Hematopoietic multipotent progenitor cell treated with erythropoietin and hydrocortisone succinate and interleukin-3 and kit ligand, for 17 days (in vitro differentiated cells): Measurements from ENCODE around the gene GKN1.

Source experiments
- DNase-seq: peaks from one replicate; pipeline ENCODE4 v3.0.0-alpha.2; 2015; ENCODE audit warnings: low spot score

GKN1 gene

DNA sequence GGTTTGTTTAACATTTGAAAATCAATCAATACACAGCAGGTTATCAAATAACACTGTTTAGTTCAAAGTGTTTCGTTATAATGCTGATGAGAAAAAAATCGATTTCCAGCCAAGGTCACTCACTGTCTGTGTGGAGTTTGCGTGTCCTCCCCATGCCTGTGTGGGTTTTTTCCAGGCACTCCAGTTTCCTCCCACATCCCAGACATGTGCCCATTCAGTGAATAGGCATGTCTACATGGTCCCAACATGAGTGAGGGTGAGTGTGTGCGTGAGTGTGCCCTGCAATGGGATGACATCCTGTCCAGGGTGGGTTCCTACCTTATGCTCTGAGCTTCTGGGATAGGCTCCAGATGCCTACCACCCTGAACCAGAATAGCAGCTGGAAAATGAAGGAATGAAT is 13.1 kb upstream of the GKN1 start:
- DNase-seq = no peak

DNA sequence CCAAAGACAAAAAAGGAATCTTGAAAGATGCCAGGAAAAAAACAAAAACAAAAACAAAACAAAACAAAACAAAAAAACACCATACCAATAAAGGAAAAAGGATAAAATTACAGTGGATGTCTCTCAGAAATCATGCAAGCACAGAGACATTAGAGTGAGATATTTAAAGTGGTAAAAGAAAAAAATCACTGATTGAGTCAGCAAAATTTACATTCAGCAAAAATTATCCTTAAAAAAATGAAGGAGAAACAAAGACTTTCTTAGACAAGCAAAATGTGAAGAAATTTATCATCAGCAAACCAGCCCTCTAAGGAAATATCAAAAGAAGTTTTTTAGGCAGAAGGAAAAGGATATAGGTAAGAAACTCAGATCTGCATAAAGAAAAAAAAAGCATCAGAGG is 10.2 kb upstream of the GKN1 start:
- no peak for DNase-seq

DNA sequence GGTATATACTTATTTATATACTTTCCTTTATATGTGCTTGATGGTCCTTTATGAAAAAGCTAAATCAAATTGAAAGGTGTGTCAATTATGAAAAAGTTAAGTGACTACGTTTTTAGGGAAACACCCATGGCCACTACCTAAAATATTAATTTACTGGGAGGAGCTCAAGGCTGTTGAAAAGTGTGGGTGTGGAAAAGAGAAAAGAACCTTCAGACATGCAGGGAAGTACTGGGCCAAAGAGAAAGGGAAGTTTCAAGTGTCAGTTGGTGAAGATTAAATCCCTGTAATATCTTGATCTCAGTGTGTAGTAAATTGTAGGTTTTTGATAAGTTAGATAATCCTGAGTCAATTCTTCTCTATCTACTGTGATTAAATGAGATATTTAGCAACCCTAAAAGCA is 6.2 kb upstream of the GKN1 start:
- DNase-seq = no peak

DNA sequence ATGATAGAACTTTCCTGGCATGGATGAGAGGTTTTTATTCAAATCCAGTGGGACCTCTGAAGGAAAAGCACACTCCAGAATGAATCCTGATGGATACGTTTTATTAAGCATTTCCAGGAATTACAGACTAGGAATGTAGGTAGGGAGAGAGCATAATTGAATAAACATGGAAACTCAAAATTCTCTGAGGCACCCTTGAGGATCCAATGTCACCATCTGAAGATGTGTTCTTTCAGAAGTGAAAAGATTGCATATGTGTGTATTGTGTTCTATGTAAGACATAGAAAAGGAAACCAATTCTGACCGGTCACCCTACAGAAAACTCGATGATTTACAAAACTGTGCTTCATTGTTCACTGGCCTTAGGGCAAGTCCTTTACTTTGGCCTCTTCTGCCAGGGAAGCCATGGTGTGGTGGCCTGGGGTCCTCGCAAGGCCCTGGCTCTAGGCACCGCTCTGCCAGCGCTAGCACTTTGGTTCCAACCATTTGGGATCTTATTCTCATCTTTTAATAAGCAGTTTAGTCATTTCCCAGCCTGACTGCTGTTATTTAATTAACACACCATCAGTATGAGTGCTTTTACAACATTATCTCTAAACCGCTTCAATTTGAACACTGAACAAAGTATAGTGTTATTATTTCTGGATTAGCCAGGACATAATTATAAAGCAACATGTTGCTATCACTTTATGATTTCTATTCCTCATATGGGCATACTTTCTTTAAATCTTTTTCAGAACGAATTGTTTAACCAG is 4.5 kb upstream of the GKN1 start:
- DNase-seq = no peak

DNA sequence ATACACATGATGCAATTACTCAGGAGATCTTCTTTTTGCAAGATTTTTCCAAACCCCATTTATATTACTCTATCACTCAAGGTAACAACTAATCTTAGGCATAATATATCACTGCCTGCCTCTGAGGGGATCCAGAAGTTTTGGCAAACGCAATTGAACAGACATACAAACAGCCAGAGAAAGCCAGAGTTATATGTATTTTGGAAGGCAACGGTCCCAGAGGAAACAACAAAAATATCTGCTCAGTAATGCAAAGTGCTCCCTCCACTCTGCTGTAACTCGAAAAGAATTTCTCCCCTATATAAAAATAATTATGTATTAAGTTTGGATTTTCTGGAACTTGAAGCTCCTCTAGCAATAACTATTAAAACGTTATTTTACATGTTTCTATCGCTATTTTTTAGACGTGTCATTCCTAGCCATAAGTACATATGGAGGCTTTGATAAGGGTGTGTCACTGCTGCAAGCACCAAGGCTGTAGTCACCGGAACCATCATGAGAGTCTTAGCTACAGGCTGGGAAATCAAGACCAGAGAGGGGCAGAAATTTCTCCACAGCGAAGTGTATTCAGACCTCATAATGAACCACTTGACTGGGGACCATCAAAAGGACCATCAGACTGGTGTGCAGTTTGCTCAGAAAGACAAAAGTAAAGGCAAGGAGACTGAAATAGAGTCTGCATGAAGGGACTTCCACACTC is 3.7 kb upstream of the GKN1 start:
- no peak for DNase-seq

DNA sequence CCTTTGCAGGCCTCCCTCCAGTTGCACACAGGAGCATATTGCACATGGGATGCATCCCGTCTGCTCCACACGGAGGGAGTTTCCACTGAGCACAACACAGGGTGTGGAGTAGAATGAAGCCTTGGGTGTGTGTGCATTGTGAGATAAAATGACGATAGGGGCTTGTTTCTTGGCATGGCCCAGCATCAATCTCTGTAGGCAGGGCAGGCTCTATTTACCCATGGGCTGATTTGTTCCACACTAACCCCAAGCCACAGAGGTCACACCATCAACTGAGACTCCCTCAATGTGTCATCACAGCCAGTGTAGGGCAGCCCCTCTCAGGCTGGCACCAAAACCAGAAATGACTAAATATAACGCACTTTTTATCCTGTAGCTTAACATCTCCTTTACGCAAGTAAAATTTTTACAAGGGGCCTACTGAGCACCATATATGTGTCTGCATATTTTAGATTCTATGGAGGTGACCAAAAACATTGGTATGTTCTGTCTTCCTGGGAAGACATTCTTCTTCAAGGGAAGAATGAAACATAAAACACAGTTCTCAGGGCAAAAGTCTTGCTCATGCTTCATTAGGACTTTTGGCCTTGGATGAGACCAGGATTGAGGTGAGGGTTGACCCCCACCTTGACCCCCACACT is 2.7 kb upstream of the GKN1 start:
- no peak for DNase-seq

DNA sequence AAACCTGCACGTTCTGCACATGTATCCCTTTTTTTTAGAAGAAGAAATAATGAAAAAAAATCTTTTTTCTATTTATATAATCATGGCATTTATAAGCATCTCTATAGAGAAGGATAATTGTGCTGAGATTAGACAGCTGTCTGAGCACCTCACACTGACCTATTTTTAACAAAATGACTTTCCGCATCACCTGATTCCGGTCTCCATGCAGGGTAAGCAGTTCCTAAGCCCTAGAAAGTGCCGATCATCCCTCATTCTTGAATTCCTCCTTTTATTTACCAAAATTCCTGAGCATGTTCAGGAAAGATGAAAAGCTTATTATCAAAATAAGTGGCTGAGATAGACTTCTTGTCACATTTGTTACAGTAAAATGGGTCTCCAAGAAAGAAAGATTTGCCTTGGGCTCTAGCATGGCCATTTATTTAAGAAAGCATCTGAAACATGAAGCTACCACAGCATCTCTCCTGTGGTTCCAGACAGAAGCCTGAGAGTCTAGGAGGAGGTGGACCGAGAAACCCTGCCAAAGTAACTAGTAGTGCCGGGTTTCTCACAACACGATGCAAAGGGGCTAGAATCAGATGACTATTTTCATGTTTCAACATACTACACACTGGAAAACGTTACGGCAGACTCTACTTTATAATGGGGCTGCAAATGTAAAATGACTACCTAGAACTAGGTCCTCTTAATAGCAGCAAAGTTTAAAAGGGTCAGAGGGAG is 670 bp downstream of the GKN1 start:
- no peak for DNase-seq

DNA sequence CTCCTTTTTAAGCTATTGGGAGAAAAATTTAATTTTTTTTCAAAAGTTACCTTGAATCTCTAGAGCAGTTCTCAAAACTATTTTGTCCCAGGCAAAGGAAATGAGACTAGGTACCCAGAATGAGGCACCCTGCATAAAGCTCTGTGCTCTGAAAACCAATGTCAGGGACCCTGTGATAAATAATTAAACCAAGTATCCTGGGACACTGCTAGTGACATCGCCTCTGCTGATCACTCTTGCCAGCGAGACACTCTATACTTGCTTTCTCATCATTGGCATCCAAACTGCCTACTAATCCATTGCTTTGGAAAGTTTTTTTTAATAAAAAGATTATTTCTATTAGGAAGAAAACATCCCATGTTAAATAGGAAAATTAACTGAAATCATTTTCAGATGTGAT is 1.4 kb downstream of the GKN1 start:
- no peak for DNase-seq

DNA sequence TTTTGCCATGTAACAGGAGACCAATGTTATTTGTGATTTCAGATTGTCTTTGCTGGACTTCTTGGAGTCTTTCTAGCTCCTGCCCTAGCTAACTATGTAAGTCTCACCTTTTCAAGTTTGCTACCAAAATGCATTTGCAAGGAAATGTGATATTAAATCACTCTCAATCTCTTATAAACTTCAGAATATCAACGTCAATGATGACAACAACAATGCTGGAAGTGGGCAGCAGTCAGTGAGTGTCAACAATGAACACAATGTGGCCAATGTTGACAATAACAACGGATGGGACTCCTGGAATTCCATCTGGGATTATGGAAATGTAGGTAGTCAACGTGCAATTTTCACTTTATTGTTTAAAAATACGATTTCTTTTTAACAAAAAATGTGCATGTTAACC is 3.0 kb downstream of the GKN1 start:
- DNase-seq = no peak

DNA sequence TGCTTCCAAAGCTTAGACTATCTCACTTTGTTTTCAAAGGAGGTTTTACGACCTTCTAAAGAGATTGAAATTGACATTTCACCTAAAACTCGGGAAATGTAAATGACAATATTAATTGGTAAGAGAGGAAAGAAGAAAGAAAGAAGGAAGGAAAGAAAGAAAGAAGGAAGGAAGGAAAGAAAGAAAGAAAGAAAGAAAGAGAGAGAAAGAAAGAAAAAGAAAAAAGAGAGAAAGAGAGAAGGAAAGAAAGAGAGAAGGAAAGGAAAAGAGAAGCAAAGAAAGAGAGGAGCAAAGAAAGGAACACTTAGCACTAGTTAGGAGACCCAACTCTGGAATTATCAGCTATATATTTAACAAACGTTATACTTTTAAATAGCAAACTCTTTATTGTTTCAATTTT is 3.7 kb downstream of the GKN1 start:
- no peak for DNase-seq

DNA sequence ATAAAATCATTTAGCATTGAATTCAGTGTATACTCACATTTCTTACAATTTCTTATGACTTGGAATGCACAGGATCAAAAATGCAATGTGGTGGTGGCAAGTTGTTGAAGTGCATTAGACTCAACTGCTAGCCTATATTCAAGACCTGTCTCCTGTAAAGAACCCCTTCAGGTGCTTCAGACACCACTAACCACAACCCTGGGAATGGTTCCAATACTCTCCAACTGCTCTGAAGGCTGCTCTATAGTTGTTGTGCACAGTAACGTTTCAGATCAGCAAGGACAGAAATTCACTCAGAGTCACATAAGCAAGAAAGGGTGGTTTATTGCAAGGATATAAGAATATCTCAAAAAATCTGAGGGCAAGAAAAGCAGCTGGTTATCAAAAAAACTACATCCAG is 6.5 kb downstream of the GKN1 start:
- DNase-seq = no peak

DNA sequence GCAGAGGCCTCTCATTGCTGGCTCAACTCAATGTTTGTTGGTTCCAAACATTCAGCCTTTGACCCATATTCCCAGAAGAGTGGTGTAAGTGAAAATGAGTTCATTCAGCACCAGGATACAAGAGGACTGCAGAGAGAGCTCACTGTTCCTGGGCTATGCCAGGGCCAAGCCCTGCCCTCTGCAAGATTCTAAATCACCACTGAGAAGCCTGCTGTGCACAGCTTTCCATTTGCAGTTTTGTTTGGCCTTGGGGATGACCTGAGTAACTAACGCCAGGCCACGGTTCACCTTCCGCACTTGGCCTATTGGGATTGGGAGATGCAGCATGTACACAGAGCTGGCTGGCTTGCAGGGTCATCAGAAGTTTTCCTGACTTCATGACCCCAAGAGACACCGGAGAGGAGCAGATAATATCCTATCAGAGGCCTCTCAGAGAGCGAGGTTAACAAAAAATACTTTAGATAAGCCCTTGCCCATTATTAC is 12.6 kb downstream of the GKN1 start:
- DNase-seq = no peak

DNA sequence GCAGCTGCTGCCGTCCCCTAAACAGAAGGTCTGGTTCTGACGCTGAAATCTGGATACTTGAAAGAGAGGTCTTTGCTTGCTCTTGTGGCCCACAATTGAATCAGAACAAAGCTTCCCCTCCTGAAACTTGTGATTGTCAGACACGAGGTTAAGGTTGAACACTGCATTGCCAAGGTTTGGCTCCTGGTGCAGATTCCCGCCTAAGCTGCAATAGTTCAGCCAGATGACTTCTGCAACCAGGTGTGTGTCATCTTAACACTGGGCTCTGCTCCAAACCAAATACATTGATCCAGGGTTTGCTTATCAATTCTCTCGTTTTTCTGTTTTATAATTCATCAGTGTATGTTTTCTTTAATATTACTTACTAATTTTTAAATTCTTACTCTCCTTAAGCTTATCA is 14.6 kb downstream of the GKN1 start:
- DNase-seq = no peak

DNA sequence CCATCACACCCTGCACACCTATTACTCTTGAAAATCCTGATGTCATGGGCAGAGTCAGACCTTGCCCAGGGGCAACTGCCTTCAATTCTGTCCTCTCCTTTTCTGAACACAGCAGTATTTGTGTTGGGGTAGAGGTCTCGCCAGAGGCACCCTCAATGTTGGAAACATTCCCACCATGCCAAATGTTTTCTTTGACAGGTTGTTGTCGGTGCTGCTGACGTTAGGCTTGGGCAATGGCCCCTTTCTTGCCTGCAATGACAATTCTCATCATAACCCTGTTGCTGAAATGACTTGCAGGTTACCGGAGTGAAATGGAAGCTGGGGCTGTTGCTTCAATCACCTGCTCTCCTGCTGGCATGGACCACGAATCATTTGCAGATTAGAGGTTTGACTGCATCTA is 17.9 kb downstream of the GKN1 start:
- no peak for DNase-seq

DNA sequence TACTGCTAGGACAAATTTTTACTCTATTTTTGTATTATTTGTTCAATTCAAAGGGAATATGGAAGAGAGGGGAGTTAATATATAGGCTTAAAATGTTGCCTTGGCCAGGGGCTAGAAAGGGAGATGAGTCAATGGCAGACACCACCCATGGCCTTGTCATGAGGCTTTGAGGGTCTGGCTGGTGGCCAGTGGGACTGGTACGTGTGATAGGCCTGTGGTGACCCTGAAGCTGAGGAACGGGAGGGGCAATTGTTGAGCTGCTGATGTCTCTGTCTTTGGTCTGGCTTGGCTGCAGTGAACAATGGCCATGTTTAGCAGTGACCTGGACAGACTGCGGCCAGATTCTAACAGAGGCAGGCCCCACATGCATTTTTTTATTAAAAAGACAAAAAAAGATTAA is 18.5 kb downstream of the GKN1 start:
- DNase-seq = no peak

DNA sequence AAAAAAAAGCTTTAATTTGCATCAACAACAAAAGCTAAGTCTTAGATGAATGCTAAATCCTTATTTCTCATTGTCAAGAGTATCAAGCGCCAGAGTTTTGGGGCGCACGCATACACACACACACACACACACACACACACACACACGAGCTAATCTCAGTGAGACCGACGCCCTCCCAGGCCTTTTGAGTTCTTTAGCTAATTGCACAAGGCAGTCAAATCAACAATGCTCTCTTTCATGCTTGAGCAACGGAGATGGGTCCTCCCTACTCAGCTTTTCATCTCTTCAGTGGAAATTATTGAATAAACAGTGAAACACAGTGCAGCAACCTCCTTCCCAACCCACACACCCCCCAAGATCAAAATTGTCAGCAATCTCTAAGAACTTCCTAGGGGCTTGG is 19.2 kb downstream of the GKN1 start:
- DNase-seq = no peak

DNA sequence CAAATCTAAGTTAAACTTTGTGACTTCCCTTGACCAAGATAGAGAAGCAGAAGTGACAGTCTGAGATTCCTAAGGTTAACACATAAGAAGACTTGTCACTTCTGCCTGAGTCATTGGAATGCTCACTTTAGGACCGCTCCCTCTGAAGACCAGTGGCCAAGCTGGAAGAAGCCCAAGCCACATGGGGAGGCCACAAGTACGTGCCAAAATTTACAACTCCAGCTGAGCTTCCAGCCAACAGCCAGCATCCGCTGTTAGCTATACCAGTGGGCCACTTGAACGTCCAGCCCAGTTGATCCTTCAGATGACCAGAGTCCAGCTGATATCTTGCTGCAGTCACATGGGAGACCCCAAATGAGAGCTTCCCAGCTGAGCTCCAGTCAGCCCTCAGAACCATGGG is 20.4 kb downstream of the GKN1 start:
- DNase-seq = no peak

DNA sequence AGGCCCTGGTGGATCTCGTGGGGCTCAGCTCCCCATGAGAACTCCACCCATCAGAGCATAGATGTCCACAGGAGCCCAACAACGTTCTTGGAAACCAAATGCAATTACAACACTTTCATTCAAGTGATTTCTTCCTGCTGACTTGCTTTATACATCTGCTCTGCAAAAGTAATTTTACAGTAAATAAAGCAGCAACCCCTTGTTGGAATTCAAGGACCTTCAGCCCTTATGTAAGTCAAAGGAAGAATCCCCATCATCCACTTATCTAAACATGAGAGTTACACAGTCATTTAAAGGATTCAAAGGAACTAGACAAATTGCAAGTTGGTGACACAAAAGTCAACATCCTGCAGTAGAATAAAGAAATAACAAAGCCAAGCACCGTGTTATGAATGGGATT is 21.5 kb downstream of the GKN1 start:
- no peak for DNase-seq

DNA sequence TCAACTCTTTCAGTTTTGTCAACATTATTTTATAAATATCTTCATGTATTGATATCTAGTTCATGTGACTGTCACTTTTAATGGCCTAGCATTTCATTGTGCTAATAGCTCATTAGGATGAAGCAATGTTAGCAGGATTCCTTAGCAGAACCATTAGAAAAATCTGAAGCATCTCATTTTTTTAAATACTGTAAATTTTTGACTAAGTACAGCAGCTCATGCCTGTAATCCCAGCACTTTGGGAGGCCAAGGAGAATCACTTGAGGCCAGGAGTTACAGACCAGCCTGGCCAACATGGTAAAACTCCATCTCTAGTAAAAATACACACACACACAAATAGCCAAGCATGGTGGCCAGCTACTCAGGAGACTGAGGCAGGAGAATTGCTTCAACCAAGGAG is 23.0 kb downstream of the GKN1 start:
- DNase-seq = no peak

DNA sequence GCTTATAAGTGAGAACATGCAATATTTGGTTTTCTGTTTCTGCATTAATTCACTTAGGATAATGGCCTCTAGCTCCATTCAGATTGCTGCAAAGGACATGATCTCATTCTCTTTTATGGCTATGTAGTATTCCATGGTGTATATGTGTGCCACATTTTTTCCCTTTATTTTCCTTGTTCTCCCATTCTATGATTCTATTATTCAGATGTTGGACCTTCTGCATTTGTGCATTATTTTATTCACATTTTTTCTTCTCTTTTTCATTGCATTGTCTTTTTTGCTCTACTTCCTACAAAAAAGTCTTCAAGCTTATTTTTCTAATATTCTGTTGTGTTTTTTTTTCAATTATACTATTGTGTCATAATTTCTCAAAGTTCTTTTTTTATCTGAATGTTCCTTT is 27.4 kb downstream of the GKN1 start:
- no peak for DNase-seq

DNA sequence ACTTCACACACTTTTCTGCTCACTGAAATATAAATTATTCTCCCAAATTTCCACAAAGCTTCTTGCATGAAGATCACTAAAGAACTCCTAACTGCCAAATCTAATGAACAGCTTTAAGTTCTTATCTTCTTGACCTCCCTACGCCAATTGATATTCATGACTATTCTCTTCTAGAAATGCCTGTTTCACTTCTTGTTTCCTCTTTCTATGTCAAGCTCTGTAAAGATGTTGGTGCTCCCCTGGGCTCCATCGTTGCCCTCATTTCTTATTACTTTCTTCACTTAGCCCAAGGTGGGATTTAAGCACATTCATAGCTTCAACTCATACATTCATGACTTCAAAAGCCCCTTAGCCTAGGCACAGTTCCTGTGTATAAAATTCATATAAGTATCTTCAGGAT is 29.3 kb downstream of the GKN1 start:
- DNase-seq = no peak

DNA sequence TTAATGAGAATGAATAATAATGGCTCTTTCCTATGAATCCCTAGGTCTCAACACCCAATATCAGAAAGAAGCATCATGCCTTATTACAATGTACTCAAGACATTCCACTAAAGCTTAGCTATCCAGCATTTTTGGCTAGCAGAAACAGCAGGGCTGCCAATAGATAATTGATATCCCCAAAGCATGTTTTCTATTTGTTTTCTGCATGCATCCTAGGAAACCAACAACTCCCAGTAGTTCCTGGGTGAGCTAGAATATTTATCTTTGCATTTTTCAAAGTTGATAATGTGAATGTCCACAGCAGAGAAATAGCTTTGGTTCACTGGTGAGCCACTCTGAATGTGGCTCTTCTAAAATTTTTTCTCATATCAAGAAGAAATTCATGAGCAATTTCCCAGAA is 32.7 kb downstream of the GKN1 start:
- no peak for DNase-seq

DNA sequence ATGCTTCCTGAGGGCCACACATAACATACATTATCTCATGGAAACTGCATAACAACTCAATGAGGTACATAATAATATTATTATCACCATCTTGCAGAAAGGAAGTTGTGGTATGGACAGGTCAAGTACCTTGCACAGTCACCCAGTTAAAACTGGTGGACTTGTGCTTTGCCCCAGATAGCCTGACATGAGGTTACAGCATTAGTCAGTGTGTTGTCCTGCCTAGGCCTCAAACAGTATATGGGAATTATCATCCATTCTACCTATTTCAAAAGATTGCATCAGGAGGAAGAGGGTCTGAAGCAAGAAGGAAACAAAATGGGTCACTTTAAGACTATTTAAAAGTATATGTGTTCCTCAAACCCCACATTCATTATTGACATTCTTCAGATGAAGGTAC is 33.2 kb downstream of the GKN1 start:
- no peak for DNase-seq
